Measurements from ENCODE around the gene GLT6D1.
"Not testable (repeated sequence)": the region's sequence is repeated elsewhere in the genome, so short reads cannot be mapped to it uniquely, and the experiment has no call there.

Gene GLT6D1

GRCh38 chr9:135639196-135639595 is at the start of gene GLT6D1:
Gene GLT6D1, minus strand, starts transcription at chr9:135639540. Its CDS starts 353 bp downstream, at chr9:135639187.
- no peak for DNase-seq

DNA sequence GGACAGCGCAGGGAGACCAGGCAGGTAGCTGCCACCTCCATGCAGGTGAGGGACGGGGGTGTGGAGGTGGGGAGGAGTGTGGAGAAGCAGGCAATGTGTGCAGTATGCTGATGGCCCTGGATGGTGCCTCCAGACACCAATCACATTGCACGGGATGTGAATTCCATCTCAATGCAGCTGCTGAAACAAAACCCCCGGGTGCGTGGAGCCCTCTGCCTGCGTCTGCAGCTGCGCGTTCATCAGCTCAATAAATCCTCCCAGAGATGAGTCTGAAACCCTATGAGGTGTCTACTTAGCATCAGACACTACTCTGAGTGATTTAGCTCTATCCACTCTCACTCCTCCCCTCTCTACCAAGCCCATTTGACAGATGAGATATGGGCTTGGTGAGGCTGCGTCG is 49.7 kb upstream of the GLT6D1 start:
- DNase-seq = no peak

GRCh38 chr9:135687216-135687615 is 47.9 kb upstream of the GLT6D1 start:
- no peak for DNase-seq

- DNase-seq = no peak
Measured at GRCh38 chr9:135684691-135685090, 45.4 kb upstream of the GLT6D1 start.

DNA sequence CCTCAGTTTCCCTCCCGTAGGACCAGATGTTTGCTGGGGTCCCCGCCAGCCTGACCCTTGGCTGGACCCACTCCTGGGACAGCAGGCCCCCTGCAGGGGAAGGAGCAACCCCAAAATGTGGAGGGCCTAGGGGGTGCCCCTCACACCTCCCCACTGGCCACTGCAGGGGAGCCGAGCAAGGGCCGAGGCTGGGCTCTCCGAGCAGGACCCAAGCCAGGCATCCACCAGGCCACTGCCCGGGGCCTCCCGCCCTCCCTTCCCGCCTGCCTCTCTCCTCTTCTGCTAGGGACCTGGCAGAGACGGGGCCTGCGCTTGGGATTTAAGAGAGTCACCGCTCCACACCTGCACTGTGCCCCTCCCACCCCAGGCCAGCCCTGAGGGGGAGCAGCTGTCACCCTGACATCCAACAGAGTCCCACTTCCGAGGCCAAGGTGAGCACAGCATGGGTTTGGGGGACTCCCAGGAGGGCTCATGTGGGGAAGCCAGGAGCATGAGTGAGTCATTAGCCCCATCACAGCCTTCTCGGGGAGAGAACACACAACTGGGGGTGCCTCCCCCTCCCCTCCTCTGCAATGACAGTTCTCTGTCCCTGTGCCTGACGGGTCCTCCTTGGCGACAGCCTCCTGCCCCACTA is 44.2 kb upstream of the GLT6D1 start:
- no peak for DNase-seq

GRCh38 chr9:135681161-135681560 is 41.8 kb upstream of the GLT6D1 start:
- no peak for DNase-seq

GRCh38 chr9:135680056-135680455 is 40.7 kb upstream of the GLT6D1 start:
- DNase-seq = no peak

DNA sequence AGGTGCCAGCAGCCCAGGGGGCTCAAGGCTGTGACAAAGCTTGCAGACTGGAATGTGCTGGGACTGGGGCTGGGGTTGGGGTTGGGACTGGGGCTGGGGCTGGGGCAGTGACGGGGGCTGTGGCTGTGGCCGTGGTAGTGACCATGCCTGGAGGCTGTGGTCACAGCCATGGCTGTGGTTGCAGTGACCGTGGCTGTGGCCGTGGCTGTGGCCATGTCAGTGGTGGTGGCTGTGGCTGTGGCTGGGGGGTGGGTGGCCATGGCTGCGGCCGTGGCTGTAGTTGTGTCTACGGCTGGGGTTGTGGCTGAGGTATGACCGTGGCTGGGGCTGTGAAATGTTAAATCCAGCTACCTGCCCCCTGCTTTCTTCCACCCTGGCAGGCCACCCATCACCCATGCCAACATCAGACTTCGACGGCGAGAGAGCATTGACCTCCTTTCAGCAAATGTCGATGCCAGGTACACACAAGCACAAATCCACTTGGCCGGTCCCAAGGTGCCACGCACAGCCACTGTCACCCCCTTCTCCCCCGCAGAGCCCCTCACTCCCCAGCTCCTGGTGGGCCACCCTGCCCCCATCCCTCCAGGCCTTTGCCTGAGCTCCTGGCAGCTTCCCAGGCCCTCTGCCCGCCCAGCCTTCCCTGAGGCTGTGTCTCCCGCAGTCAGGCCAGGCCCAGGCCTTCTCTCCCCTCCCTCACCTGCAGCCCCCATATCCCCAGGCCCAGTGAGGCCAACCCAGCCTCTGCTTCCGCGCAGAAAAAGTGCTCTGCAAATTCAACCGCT is 39.1 kb upstream of the GLT6D1 start:
- no peak for DNase-seq

DNA sequence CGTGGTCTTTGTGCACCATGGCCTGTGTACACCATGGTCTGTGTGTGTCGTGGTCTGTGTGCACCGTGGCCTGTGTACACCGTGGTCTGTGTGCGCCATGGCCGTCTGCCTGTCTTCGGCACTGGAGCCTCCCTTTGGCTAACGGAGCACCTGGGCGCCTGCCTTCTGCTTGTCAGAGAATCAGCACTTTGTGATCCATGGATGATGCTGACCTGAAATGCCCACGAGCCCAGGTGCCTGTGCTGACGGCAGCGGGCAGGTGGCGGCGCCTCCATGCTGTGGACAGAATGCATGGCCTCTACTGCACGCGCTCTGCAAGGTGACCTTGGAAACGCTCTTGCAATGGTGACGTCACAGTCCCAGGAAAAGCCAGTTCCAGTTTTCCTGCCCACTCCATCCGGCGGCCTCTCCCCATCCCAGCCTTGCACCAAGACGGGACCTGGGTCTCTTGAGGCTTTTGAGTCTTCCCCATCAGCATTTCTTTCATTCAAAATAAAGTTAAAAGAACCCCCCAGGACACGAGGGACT is 38.4 kb upstream of the GLT6D1 start:
- no peak for DNase-seq

DNA sequence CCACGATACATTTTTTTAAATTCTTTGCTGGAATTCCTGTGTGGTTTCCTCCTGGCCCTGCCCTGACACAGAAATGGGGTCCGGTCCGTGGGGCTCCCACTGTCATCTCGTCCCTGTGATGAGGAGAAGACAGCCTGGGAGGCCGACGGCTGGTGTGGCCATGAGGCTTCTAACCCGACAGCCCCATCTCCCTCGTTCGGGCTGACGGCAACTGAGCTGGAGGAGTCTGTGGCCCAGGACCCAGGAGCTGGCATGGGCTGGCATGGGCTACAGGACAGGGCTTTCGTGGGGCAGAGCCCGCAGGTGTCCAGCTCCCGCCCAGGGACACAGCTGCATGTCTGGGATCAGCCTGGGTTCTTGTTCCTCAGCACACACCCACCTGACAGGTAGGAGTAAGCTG is 37.6 kb upstream of the GLT6D1 start:
- no peak for DNase-seq

GRCh38 chr9:135674977-135675376 is 35.6 kb upstream of the GLT6D1 start:
- DNase-seq = no peak

GRCh38 chr9:135673941-135674340 is 34.6 kb upstream of the GLT6D1 start:
- no peak for DNase-seq

- DNase-seq = not testable (repeated sequence)
Measured at GRCh38 chr9:135672786-135673185, 33.4 kb upstream of the GLT6D1 start.

- no peak for DNase-seq
Measured at GRCh38 chr9:135671591-135672041, 32.3 kb upstream of the GLT6D1 start.

DNA sequence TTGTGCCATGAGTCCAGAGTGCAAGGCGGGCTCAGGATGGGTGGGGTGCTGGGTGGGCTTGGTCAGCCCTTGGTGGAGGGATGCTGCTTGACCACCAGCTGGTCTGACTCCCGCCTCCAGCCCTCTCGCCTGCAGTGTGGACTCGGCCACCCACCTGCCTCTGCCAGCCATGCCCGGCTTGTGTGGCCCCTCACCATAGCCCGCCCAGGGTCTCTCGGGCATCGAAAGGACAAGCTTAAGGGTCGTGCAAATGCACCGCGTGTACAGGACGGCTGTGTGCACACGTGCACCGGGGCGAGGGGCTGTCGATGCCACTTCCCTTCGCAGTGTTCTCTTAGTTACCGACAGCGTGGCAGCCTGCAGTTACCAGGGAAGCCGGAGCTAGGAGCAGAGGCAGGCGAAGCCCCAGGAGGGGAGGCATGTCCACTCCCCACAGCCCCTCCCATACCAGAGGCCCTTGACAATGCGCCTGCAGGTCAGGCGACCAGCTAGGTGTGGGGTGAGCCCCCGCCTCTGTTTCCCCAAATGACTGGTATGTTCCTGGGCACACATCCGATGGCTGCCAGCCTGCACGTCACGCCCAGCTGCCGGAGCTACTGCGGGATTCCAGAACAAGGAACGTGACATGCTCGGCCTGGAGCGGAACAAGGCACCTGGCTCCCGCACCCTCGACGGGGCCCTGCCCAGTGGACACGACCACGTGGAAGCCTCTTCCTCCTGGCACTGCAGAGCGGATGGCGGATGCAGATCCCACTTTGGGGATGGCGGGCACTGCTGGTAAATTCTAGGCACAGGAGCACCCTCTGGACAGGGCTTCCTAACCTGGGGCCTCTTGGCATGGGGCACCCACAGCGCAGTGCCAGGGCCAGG is 31.6 kb upstream of the GLT6D1 start:
- no peak for DNase-seq

GRCh38 chr9:135669616-135670285 is 30.4 kb upstream of the GLT6D1 start:
- DNase-seq = no peak

- not testable (repeated sequence) for DNase-seq
Measured at GRCh38 chr9:135669018-135669417, 29.7 kb upstream of the GLT6D1 start.

- DNase-seq = no peak
Measured at GRCh38 chr9:135667463-135668001, 28.2 kb upstream of the GLT6D1 start.

- no peak for DNase-seq
Measured at GRCh38 chr9:135666534-135667462, 27.5 kb upstream of the GLT6D1 start.

DNA sequence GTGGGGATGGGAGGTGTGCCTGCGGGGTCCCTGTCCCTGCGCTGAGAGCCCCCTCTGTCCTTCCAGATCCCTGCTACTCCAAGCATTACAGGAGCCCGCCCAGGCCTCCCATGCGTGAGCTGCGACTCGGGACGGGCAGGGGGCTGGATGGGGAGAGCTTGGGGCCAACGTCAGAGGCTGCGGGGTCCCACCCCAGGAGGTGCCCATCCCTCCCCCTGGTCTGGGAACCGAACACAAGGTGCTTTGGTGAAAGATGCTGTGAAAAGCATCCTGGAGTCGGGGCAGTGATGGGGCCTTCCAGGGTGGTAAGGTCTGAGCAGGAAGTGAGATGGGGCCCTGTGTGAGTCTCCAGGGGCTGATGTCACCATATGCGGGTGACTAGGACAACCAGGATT is 26.5 kb upstream of the GLT6D1 start:
- no peak for DNase-seq
